GM18519 (cell line): Measurements from ENCODE around the gene AP1G2.

Source experiments
- ATAC-seq: cut with Tn5 transposase; IDR thresholded peaks from one replicate; pipeline ENCODE4 v1.9.1; 2021; ENCODE audit warnings: mild to moderate bottlenecking, moderate library complexity; ENCODE audit not compliant: unreplicated experiment, low FRiP score

AP1G2 gene

GRCh38 chr14:23558346-23559009, 9.1 kb downstream of the AP1G2 start:
- no peak for ATAC-seq

GRCh38 chr14:23557946-23558345, 9.6 kb downstream of the AP1G2 start:
- no peak for ATAC-seq

- ATAC-seq = no peak
These were observed 10.1 kb downstream of the AP1G2 start for GRCh38 chr14:23557521-23557920.

DNA sequence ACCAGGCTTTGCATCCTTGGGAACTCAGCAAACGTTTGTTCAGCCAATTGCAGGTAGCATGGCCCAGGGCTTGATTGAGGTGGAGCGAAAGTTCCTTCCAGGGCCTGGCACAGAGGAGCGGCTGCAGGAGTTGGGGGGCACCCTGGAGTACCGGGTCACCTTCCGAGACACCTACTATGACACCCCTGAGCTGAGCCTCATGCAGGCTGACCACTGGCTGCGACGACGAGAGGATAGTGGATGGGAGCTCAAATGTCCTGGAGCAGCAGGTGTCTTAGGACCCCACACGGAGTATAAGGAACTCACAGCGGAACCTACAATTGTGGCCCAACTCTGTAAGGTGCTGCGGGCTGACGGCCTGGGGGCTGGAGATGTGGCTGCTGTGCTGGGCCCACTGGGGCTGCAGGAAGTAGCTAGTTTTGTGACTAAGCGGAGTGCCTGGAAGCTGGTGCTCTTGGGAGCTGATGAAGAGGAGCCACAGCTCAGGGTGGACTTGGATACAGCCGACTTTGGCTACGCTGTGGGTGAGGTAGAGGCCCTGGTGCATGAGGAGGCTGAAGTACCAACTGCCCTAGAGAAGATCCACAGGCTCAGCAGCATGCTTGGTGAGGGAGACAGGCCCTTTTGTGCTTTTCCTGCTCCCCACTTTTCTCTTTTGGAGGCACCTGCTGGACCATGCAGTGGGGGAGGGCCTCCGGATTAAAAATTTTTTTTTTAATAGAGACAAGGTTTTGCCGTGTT, 10.7 kb downstream of the AP1G2 start:
- no peak for ATAC-seq

GRCh38 chr14:23555882-23556699, 11.5 kb downstream of the AP1G2 start, which contains the start of gene THTPA:
Gene THTPA (plus strand): TSS chr14:23556271. CDS start chr14:23556758, 487 bp downstream.
- ATAC-seq = peak; percentile 80

DNA sequence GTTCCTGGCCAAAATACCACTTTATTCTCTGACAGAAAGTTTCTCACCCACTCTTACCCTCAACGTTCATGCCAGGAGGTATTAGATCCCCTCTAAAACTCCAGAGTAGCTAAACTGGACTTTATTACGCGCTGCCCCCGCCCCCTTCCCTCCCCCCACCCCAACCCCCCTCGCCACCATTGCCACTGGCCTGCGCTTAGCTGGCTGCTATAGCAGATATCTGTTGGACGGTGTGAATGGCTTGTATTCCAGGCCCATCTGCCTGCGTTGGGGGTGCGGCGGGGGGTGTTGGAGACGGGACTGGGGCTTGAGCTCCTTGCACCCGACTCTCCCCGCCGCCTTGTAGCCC, 12.1 kb downstream of the AP1G2 start:
- no peak for ATAC-seq

DNA sequence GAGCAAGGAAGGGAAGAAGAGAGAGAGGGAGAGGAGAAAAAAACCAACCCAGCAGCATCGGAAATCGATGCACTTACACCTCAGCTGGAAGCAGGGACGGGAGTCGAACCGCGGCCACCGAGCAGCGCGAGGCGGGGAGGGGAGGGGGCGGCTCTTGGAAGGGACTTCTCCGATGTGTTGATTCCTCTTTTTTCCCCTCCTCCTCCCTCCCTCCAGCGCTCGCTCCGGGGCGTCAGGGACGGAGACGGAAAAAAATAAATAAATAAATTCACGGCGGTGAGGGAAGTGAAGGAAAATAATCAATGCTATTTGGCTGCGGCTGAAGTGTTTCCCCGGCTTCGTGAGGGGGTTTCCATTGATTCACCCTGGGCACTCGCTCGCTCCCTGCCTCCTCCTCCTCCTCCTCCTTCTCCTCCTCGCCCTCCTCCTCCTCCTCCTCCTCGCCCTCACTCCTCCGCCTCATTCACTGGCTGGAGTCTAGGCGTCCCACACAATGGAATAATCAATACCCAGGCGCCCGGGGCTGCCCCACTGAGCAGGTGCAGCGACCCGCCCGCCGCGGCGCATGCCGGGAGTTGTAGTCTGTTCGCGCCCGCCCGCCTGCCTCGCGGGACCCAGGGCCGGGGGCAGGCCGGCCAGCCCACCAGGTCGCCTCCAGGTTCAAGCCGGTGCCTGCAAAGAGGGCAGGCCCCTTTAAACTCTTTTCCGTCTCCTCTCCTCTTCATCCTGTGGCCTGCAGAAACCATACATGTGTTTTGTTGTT, 16.1 kb downstream of the AP1G2 start, which contains the start of gene ZFHX2:
Gene ZFHX2 (minus strand): TSS at position 500 of the 763 bp plus-strand sequence. CDS start 16,440 bp downstream, outside the sequence.
- peak; percentile 30 for ATAC-seq

- no peak for ATAC-seq
These were observed 16.8 kb downstream of the AP1G2 start for GRCh38 chr14:23550812-23551265.

DNA sequence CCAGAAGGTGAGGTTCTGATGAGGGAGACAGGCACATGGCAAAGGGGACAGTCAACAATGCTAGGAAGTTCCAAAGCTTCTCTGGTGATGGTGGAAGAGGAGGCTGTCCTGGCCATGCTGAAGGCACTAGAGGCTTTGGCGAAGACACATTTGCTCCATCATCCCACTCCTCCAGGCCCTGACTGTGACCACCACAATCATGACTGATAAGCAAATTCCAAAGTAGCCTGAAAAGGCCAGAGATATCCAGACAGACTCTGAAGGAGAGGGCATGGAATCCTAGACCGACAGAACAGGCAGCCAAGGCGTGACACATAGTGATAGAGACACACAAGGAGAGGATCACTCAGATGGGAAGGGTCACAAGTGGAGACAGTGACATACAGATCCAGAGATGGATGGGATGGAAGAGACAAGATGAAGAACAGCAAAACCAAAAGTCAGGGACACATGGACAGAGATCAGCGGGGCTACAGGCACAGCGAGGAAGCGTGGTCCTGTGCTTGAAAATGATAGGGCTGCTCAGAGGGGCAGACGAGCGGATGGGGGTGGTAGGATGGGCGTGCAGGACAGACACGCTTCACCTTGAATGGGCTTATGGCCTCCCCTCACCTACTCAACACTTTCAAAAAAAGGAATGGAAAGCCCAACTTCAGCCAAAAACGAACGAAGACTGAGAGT, 17.3 kb downstream of the AP1G2 start:
- ATAC-seq = no peak

- no peak for ATAC-seq
These were observed 19.0 kb downstream of the AP1G2 start for GRCh38 chr14:23548351-23549318.

- no peak for ATAC-seq
These were observed 19.7 kb downstream of the AP1G2 start for GRCh38 chr14:23547924-23548323.

GRCh38 chr14:23546450-23547035, 21.0 kb downstream of the AP1G2 start:
- no peak for ATAC-seq

GRCh38 chr14:23545740-23546365, 21.7 kb downstream of the AP1G2 start:
- no peak for ATAC-seq

- ATAC-seq = no peak
These were observed 22.8 kb downstream of the AP1G2 start for GRCh38 chr14:23544511-23545447.

GRCh38 chr14:23543403-23543802, 24.2 kb downstream of the AP1G2 start:
- ATAC-seq = no peak

DNA sequence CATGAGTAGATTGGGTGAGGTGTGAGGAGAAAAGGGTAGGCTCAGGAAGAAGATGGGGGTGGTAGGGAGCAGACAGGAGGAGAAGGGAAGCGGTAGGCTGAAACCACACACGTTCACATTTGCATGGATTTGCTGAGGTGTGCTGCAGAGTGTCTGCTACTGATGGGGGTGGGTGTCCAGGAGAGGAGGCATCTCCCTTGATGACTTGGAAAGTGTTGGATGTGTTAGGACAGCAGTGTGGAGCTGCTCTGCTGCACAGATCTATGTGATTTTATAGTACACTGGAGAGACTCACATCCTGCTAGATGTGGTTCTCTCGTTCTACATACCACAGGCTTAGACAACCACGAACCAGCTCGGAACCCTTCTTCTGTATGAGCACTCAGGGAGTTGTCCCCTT, 25.3 kb downstream of the AP1G2 start:
- ATAC-seq = no peak

GRCh38 chr14:23540141-23540469, 27.5 kb downstream of the AP1G2 start:
- no peak for ATAC-seq
